GM23338 (cell line): ENCODE measurements around the gene PMP22. TPM values are rescaled to one million over a fixed set of nuclear protein-coding genes. Genes with fewer than 3 reads are reported as not detected.

ENCODE experiments used
- ATAC-seq: fragments of 200-7000 bp; cut with Tn5 transposase; 3 replicates; pipeline ENCODE4 v1.9.1; 2020
- DNase-seq: peaks from one replicate; pipeline ENCODE4 v3.0.0-alpha.2; 2015; ENCODE audit warnings: low spot score
- H2AFZ ChIP-seq: fragments of 200-600 bp; sonication (generic); 2 replicates; pipeline ENCODE4 v1.8.0; 2016; ENCODE audit warnings: antibody characterized with exemption, mild to moderate bottlenecking, moderate library complexity
- H3F3A ChIP-seq: fragments of 200-600 bp; sonication (generic); replicated peaks from 2 replicates; pipeline ENCODE4 v1.8.0; 2017; ENCODE audit warnings: antibody characterized with exemption, mixed run types, low read depth
- H3K27ac ChIP-seq: fragments of 200-600 bp; sonication (generic); 2 replicates; pipeline ENCODE4 v1.6.1; 2016; ENCODE audit warnings: low read depth
- H3K27me3 ChIP-seq: fragments of 200-600 bp; sonication (generic); 2 replicates; pipeline ENCODE4 v1.8.0; 2016; ENCODE audit warnings: mild to moderate bottlenecking, mixed run types, moderate library complexity; ENCODE audit not compliant: insufficient read depth
- H3K36me3 ChIP-seq: fragments of 200-600 bp; sonication (generic); 2 replicates; pipeline ENCODE4 v1.8.0; 2016; ENCODE audit warnings: mild to moderate bottlenecking; ENCODE audit not compliant: insufficient read depth
- H3K4me1 ChIP-seq: fragments of 200-600 bp; sonication (generic); 2 replicates; pipeline ENCODE4 v1.8.0; 2016; ENCODE audit warnings: mild to moderate bottlenecking, moderate library complexity; ENCODE audit not compliant: insufficient read depth
- H3K4me2 ChIP-seq: fragments of 200-600 bp; sonication (generic); 2 replicates; pipeline ENCODE4 v1.7.1; 2017; ENCODE audit warnings: mixed run types
- H3K4me3 ChIP-seq: fragments of 200-600 bp; sonication (generic); 2 replicates; pipeline ENCODE4 v1.6.1; 2016; ENCODE audit warnings: mixed run types
- H3K79me2 ChIP-seq: fragments of 200-600 bp; sonication (generic); replicated peaks from 2 replicates; pipeline ENCODE4 v1.8.0; 2017; ENCODE audit warnings: mild to moderate bottlenecking; ENCODE audit not compliant: insufficient read depth
- H3K9me2 ChIP-seq: fragments of 200-600 bp; sonication (generic); 2 replicates; pipeline ENCODE4 v1.8.0; 2017; ENCODE audit not compliant: insufficient read depth
- H4K20me1 ChIP-seq: fragments of 200-600 bp; sonication (generic); replicated peaks from 2 replicates; pipeline ENCODE4 v1.8.0; 2017; ENCODE audit warnings: mild to moderate bottlenecking; ENCODE audit not compliant: insufficient read depth
- H3K27ac Mint-ChIP-seq: 2 replicates; pipeline ENCODE4 v1.8.0; 2020; ENCODE audit warnings: inconsistent platforms, mild to moderate bottlenecking, moderate library complexity, mixed read lengths
- H3K27me3 Mint-ChIP-seq: 3 replicates; pipeline ENCODE4 v1.8.0; 2022; ENCODE audit warnings: low read depth, mild to moderate bottlenecking, moderate library complexity, mixed read lengths, inconsistent platforms; ENCODE audit not compliant: insufficient read depth, poor library complexity
- H3K36me3 Mint-ChIP-seq: 3 replicates; pipeline ENCODE4 v1.8.0; 2021; ENCODE audit warnings: low read depth, mild to moderate bottlenecking, inconsistent platforms, moderate library complexity, mixed read lengths
- H3K4me1 Mint-ChIP-seq: 3 replicates; pipeline ENCODE4 v1.8.0; 2020; ENCODE audit warnings: mild to moderate bottlenecking, inconsistent platforms, mixed read lengths
- H3K4me3 Mint-ChIP-seq: 3 replicates; pipeline ENCODE4 v1.8.0; 2021; ENCODE audit warnings: moderate library complexity, mild to moderate bottlenecking, inconsistent platforms, mixed read lengths
- H3K9me3 Mint-ChIP-seq: 3 replicates; pipeline ENCODE4 v1.8.0; 2020; ENCODE audit warnings: moderate library complexity, mild to moderate bottlenecking, inconsistent platforms, mixed read lengths
- CREB1 ChIP-seq: fragments of 250-450 bp; sonication (Bioruptor Pico); IDR thresholded peaks from 2 replicates; pipeline ENCODE4 v1.5.0; 2020; ENCODE audit warnings: low read depth, mild to moderate bottlenecking, moderate library complexity
- EZH2 ChIP-seq: fragments of 200-600 bp; sonication (generic); IDR thresholded peaks from one replicate; pipeline ENCODE4 v1.8.0; 2017; ENCODE audit warnings: antibody characterized with exemption, mild to moderate bottlenecking, low read depth; ENCODE audit not compliant: unreplicated experiment
- EZH2phosphoT487 ChIP-seq: fragments of 200-600 bp; sonication (generic); IDR thresholded peaks from one replicate; pipeline ENCODE4 v1.8.1; 2018; ENCODE audit warnings: antibody characterized with exemption; ENCODE audit not compliant: unreplicated experiment
- NANOG ChIP-seq: IDR thresholded peaks from 2 replicates; pipeline ENCODE4 v1.6.1; 2016; ENCODE audit warnings: antibody characterized with exemption, borderline replicate concordance
- STAT1 ChIP-seq: IDR thresholded peaks from one replicate; pipeline ENCODE4 v1.6.1; 2016; ENCODE audit warnings: antibody characterized with exemption; ENCODE audit not compliant: unreplicated experiment
- ZNF114 ChIP-seq: fragments of 250-450 bp; sonication (Bioruptor Pico); IDR thresholded peaks from 2 replicates; pipeline ENCODE4 v1.5.0; 2020; ENCODE audit warnings: mild to moderate bottlenecking, moderate library complexity
- ZNF331 ChIP-seq: fragments of 250-450 bp; sonication (Bioruptor Pico); IDR thresholded peaks from 2 replicates; pipeline ENCODE4 v1.5.0; 2020; ENCODE audit warnings: low read depth, mild to moderate bottlenecking, moderate library complexity
- polyA plus RNA-seq: library from polyadenylated mRNA; unstranded; fragments of >200 nt; fragmentation: Nextera tagmentation; extraction: Ambion mirVana; gene quantifications from 2 replicates; pipeline ENCODE4 v1.2.1, GENCODE V29; 2016
- total RNA-seq: library from RNA; depleted of rRNA; stranded (reverse); fragments of >200 nt; shearing (Covaris generic); gene quantifications from 2 replicates; pipeline ENCODE4 v1.2.3, GENCODE V29; 2014
- TF ChIP-seq, protein P1 (sequence below), 2 experiments: fragments of 200-600 bp in 1 of 2; sonication (generic) in 1 of 2; conservative IDR thresholded peaks; 2 replicates each; pipeline versions ENCODE4 v1.5.1 to v1.6.1; 2016 to 2017; ENCODE audit warnings: antibody characterized with exemption in 2 of 2, low read depth in 2 of 2, mild to moderate bottlenecking in 2 of 2, moderate library complexity in 1 of 2
- TF ChIP-seq, protein P2 (sequence below): IDR thresholded peaks from 2 replicates; pipeline ENCODE4 v1.6.1; 2016; ENCODE audit warnings: antibody characterized with exemption
- TF ChIP-seq, protein P3 (sequence below): IDR thresholded peaks from one replicate; pipeline ENCODE4 v1.6.1; 2018; ENCODE audit warnings: antibody characterized with exemption; ENCODE audit not compliant: unreplicated experiment

Gene PMP22
- total and polyA plus RNA-seq, 2 experiments from 2014 or later: 1.2 to 2.2 TPM

DNA sequence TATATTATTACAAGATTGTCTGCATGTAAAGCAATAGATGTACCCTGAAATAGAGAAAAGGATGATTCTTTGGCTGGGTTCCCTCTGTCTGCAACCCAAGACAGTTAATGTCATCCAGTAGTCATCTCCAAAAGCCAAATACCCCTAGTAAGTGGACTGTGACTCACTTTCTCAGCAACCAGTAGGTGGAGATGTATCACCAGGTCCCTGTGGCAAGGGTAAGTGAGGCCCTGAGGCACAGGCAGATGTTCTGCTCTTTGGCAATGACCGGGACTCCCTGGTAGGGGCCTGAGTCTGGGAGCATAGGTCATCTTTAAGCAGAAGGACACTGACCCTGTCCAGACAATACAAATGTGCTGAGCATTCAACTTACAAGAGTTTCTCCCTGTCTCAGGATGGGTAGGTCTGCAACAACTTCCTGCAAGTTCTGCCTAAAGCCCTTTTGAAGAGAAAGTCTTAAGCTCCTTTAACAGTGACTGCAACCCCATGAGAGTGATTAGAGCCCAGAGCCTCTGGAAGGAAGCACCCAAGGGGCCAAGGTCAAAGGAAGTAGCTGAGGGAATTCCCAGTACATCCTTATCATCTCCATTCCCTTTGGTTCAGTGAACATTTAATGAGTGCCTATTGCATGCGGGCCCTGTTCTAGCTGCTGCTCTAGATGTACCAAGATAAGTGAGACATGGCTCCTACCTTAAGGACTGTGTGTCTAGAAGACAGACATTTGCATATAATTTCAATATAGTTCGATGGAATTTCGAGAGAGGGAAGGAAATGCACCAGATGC lies 31.9 kb downstream of the PMP22 start:
- Mint-ChIP-seq H3K27me3 (peaks cover 3% of the 10 kb centered on the region), H3K9me3 (no peaks in the 10 kb centered on the region), H3K4me1 (peaks cover 2% of the 10 kb centered on the region; the same call in 1 of the 3 replicates), H3K36me3 (no peaks in the 10 kb centered on the region), H3K27ac (no peak overlapping the region), H3K4me3 (no peak overlapping the region)
- no peak overlapping the region for H3K27ac ChIP-seq
- no peaks in the 10 kb centered on the region for H3K36me3 ChIP-seq
- H3K27me3 ChIP-seq: no peaks in the 10 kb centered on the region
- no peaks in the 10 kb centered on the region for H3K4me1 ChIP-seq
- peaks cover 9% of the 10 kb centered on the region for H3K9me2 ChIP-seq
- H3K79me2 ChIP-seq: no peaks in the 10 kb centered on the region
- no peaks in the 10 kb centered on the region for H4K20me1 ChIP-seq
- H2AFZ ChIP-seq: no peak overlapping the region
- DNase-seq (peak; percentile 54), ATAC-seq (peak; percentile 89)
- no peaks in the 10 kb centered on the region for H3F3A ChIP-seq
- no peak overlapping the region for H3K4me2 ChIP-seq
- H3K4me3 ChIP-seq: no peak overlapping the region
- TF ChIP-seq, protein P1, sequence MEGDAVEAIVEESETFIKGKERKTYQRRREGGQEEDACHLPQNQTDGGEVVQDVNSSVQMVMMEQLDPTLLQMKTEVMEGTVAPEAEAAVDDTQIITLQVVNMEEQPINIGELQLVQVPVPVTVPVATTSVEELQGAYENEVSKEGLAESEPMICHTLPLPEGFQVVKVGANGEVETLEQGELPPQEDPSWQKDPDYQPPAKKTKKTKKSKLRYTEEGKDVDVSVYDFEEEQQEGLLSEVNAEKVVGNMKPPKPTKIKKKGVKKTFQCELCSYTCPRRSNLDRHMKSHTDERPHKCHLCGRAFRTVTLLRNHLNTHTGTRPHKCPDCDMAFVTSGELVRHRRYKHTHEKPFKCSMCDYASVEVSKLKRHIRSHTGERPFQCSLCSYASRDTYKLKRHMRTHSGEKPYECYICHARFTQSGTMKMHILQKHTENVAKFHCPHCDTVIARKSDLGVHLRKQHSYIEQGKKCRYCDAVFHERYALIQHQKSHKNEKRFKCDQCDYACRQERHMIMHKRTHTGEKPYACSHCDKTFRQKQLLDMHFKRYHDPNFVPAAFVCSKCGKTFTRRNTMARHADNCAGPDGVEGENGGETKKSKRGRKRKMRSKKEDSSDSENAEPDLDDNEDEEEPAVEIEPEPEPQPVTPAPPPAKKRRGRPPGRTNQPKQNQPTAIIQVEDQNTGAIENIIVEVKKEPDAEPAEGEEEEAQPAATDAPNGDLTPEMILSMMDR (conservative IDR thresholded peaks at IDR 0.05; ENCODE audit: low read depth in 2 of 2): peak; percentile 49 to 81
- TF ChIP-seq, protein P2, sequence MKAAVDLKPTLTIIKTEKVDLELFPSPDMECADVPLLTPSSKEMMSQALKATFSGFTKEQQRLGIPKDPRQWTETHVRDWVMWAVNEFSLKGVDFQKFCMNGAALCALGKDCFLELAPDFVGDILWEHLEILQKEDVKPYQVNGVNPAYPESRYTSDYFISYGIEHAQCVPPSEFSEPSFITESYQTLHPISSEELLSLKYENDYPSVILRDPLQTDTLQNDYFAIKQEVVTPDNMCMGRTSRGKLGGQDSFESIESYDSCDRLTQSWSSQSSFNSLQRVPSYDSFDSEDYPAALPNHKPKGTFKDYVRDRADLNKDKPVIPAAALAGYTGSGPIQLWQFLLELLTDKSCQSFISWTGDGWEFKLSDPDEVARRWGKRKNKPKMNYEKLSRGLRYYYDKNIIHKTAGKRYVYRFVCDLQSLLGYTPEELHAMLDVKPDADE: no peak

DNA sequence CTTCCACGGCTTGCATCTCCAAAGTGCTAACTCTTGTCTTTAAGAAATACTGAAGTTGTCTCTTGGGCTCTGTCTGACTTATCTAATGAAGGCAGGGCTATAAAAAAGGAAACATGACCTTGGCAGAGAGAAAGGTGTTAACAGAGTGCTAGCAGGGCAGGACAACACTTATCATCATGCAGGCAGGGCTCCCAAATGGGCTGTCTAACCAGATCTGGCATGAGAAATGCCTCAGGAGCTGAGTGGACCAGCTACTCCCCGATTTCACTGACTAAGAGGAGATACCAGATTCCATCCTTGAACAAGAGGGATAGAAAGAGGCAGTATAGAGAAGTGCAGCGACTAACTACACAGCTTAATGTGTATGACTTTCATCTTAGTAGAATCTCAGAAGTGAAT lies 32.6 kb downstream of the PMP22 start:
- Histone ChIP-seq H3K4me3 (no peak overlapping the region), H3K4me2 (no peak overlapping the region), H4K20me1 (no peaks in the 10 kb centered on the region), H3K9me2 (peaks cover 7% of the 10 kb centered on the region), H3K79me2 (no peaks in the 10 kb centered on the region), H3K36me3 (no peaks in the 10 kb centered on the region), H3K4me1 (no peaks in the 10 kb centered on the region), H2AFZ (no peak overlapping the region), H3K27ac (no peak overlapping the region), H3K27me3 (no peaks in the 10 kb centered on the region), H3F3A (no peaks in the 10 kb centered on the region)
- Mint-ChIP-seq H3K27ac (no peak overlapping the region), H3K27me3 (peaks cover 3% of the 10 kb centered on the region), H3K9me3 (no peaks in the 10 kb centered on the region), H3K36me3 (no peaks in the 10 kb centered on the region), H3K4me3 (no peak overlapping the region), H3K4me1 (peaks cover 2% of the 10 kb centered on the region; the same call in 1 of the 3 replicates)
- ATAC-seq (no peak), DNase-seq (no peak)
- TF ChIP-seq NANOG: no peak
- TF ChIP-seq EZH2: no peak
- no peak for TF ChIP-seq EZH2phosphoT487
- TF ChIP-seq, protein P2: no peak
- no peak for TF ChIP-seq CREB1
- no peak for TF ChIP-seq STAT1
- TF ChIP-seq, protein P1 (conservative IDR thresholded peaks at IDR 0.05; ENCODE audit: low read depth in 2 of 2): no peak
- no peak for TF ChIP-seq ZNF114 (CRISPR knock-in tag)
- TF ChIP-seq, protein P3, sequence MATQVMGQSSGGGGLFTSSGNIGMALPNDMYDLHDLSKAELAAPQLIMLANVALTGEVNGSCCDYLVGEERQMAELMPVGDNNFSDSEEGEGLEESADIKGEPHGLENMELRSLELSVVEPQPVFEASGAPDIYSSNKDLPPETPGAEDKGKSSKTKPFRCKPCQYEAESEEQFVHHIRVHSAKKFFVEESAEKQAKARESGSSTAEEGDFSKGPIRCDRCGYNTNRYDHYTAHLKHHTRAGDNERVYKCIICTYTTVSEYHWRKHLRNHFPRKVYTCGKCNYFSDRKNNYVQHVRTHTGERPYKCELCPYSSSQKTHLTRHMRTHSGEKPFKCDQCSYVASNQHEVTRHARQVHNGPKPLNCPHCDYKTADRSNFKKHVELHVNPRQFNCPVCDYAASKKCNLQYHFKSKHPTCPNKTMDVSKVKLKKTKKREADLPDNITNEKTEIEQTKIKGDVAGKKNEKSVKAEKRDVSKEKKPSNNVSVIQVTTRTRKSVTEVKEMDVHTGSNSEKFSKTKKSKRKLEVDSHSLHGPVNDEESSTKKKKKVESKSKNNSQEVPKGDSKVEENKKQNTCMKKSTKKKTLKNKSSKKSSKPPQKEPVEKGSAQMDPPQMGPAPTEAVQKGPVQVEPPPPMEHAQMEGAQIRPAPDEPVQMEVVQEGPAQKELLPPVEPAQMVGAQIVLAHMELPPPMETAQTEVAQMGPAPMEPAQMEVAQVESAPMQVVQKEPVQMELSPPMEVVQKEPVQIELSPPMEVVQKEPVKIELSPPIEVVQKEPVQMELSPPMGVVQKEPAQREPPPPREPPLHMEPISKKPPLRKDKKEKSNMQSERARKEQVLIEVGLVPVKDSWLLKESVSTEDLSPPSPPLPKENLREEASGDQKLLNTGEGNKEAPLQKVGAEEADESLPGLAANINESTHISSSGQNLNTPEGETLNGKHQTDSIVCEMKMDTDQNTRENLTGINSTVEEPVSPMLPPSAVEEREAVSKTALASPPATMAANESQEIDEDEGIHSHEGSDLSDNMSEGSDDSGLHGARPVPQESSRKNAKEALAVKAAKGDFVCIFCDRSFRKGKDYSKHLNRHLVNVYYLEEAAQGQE: no peak
- TF ChIP-seq ZNF331: no peak
